GM23338 (cell line): ENCODE measurements around the gene ZNG1C. TPM values are rescaled to one million over a fixed set of nuclear protein-coding genes. Genes with fewer than 3 reads are reported as not detected.
"Not testable (repeated sequence)": the region's sequence is repeated elsewhere in the genome, so short reads cannot be mapped to it uniquely, and the experiment has no call there.

ENCODE experiments used
- ATAC-seq: fragments of 200-7000 bp; cut with Tn5 transposase; 3 replicates; pipeline ENCODE4 v1.9.1; 2020
- DNase-seq: peaks from one replicate; pipeline ENCODE4 v3.0.0-alpha.2; 2015; ENCODE audit warnings: low spot score
- H2AFZ ChIP-seq: fragments of 200-600 bp; sonication (generic); 2 replicates; pipeline ENCODE4 v1.8.0; 2016; ENCODE audit warnings: antibody characterized with exemption, mild to moderate bottlenecking, moderate library complexity
- H3F3A ChIP-seq: fragments of 200-600 bp; sonication (generic); replicated peaks from 2 replicates; pipeline ENCODE4 v1.8.0; 2017; ENCODE audit warnings: antibody characterized with exemption, mixed run types, low read depth
- H3K27ac ChIP-seq: fragments of 200-600 bp; sonication (generic); 2 replicates; pipeline ENCODE4 v1.6.1; 2016; ENCODE audit warnings: low read depth
- H3K27me3 ChIP-seq: fragments of 200-600 bp; sonication (generic); 2 replicates; pipeline ENCODE4 v1.8.0; 2016; ENCODE audit warnings: mild to moderate bottlenecking, mixed run types, moderate library complexity; ENCODE audit not compliant: insufficient read depth
- H3K36me3 ChIP-seq: fragments of 200-600 bp; sonication (generic); 2 replicates; pipeline ENCODE4 v1.8.0; 2016; ENCODE audit warnings: mild to moderate bottlenecking; ENCODE audit not compliant: insufficient read depth
- H3K4me1 ChIP-seq: fragments of 200-600 bp; sonication (generic); 2 replicates; pipeline ENCODE4 v1.8.0; 2016; ENCODE audit warnings: mild to moderate bottlenecking, moderate library complexity; ENCODE audit not compliant: insufficient read depth
- H3K4me2 ChIP-seq: fragments of 200-600 bp; sonication (generic); 2 replicates; pipeline ENCODE4 v1.7.1; 2017; ENCODE audit warnings: mixed run types
- H3K4me3 ChIP-seq: fragments of 200-600 bp; sonication (generic); 2 replicates; pipeline ENCODE4 v1.6.1; 2016; ENCODE audit warnings: mixed run types
- H3K79me2 ChIP-seq: fragments of 200-600 bp; sonication (generic); replicated peaks from 2 replicates; pipeline ENCODE4 v1.8.0; 2017; ENCODE audit warnings: mild to moderate bottlenecking; ENCODE audit not compliant: insufficient read depth
- H3K9me2 ChIP-seq: fragments of 200-600 bp; sonication (generic); 2 replicates; pipeline ENCODE4 v1.8.0; 2017; ENCODE audit not compliant: insufficient read depth
- H4K20me1 ChIP-seq: fragments of 200-600 bp; sonication (generic); replicated peaks from 2 replicates; pipeline ENCODE4 v1.8.0; 2017; ENCODE audit warnings: mild to moderate bottlenecking; ENCODE audit not compliant: insufficient read depth
- H3K27ac Mint-ChIP-seq: 2 replicates; pipeline ENCODE4 v1.8.0; 2020; ENCODE audit warnings: inconsistent platforms, mild to moderate bottlenecking, moderate library complexity, mixed read lengths
- H3K27me3 Mint-ChIP-seq: 3 replicates; pipeline ENCODE4 v1.8.0; 2022; ENCODE audit warnings: low read depth, mild to moderate bottlenecking, moderate library complexity, mixed read lengths, inconsistent platforms; ENCODE audit not compliant: insufficient read depth, poor library complexity
- H3K36me3 Mint-ChIP-seq: 3 replicates; pipeline ENCODE4 v1.8.0; 2021; ENCODE audit warnings: low read depth, mild to moderate bottlenecking, inconsistent platforms, moderate library complexity, mixed read lengths
- H3K4me1 Mint-ChIP-seq: 3 replicates; pipeline ENCODE4 v1.8.0; 2020; ENCODE audit warnings: mild to moderate bottlenecking, inconsistent platforms, mixed read lengths
- H3K4me3 Mint-ChIP-seq: 3 replicates; pipeline ENCODE4 v1.8.0; 2021; ENCODE audit warnings: moderate library complexity, mild to moderate bottlenecking, inconsistent platforms, mixed read lengths
- H3K9me3 Mint-ChIP-seq: 3 replicates; pipeline ENCODE4 v1.8.0; 2020; ENCODE audit warnings: moderate library complexity, mild to moderate bottlenecking, inconsistent platforms, mixed read lengths
- EZH2 ChIP-seq: fragments of 200-600 bp; sonication (generic); IDR thresholded peaks from one replicate; pipeline ENCODE4 v1.8.0; 2017; ENCODE audit warnings: antibody characterized with exemption, mild to moderate bottlenecking, low read depth; ENCODE audit not compliant: unreplicated experiment
- long read RNA-seq: library from polyadenylated mRNA; unstranded; transcript quantifications from one replicate; pipeline ENCODE4 v2.0.0, GENCODE V29; 2020; ENCODE audit not compliant: unreplicated experiment
- polyA plus RNA-seq: library from polyadenylated mRNA; unstranded; fragments of >200 nt; fragmentation: Nextera tagmentation; extraction: Ambion mirVana; gene quantifications from 2 replicates; pipeline ENCODE4 v1.2.1, GENCODE V29; 2016
- total RNA-seq: library from RNA; depleted of rRNA; stranded (reverse); fragments of >200 nt; shearing (Covaris generic); gene quantifications from 2 replicates; pipeline ENCODE4 v1.2.3, GENCODE V29; 2014; rRNA removed

ZNG1C gene
- total RNA-seq (17.4 and 23.4 TPM in 2 replicates), polyA plus RNA-seq (41.6 and 49.5 TPM in 2 replicates)
- long read RNA-seq, transcript CBWD3-206 (3 exons, 1,736 nt): major isoform, 5 of 14 reads
- long read RNA-seq, partial matches to known transcripts: 1 of 14 reads
- long read RNA-seq, other reads (novel, unspliced or antisense): 7 of 14 reads

DNA sequence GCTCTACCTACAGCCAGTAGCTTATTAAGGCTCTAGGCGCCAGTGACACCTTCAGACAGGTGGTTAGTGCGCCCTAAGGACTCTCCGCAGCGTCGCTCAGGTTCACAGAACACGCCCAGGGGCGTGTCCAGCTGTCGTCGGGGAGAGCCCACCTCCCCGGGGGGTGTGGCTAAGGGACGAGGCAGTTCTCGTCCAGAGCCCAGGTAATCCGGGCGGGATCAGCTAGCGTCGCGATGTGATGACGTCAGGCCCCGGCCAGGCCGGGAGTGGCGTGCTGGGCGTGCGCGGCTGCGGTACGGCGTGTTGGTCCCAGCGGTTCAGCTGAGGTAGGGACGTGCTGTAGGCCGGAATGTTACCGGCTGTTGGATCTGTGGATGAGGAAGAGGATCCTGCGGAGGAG lies at the start of gene ZNG1C:
Gene ZNG1C, plus strand, starts transcription at position 301 of the 400 bp plus-strand sequence. Its CDS starts 49 bp downstream, at position 350.
- DNase-seq, H3K9me2 ChIP-seq, H3K27ac Mint-ChIP-seq, ATAC-seq, H3K27me3 Mint-ChIP-seq, H3K36me3 ChIP-seq, H3K27ac ChIP-seq, H3K4me1 Mint-ChIP-seq, H3K4me3 Mint-ChIP-seq, H3F3A ChIP-seq, H3K9me3 Mint-ChIP-seq, H2AFZ ChIP-seq, H3K36me3 Mint-ChIP-seq, H3K79me2 ChIP-seq, H3K4me2 ChIP-seq, H3K27me3 ChIP-seq, H3K4me3 ChIP-seq, H3K4me1 ChIP-seq, H4K20me1 ChIP-seq: not testable (repeated sequence)

DNA sequence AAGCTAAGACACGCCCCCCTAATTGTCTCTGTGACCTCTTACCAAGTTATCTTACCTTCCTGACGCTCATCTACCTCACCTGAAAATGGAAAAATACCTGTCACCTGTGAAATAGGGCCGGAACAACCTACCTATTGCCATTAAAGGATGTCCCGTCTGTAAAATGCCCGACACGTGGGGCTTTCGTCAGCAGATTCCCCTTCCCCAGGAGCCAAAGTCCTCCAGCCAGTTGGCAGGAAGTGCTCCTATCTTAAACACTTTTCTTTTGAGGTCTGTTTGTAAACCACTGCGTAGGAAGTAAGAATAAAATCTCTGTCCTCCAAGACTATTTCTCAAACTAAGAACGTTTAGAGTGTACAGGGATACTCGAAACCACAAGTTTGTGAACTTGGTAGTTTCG lies 654 bp downstream of the ZNG1C start:
- H3K27ac Mint-ChIP-seq, DNase-seq, H3F3A ChIP-seq: not testable (repeated sequence)

DNA sequence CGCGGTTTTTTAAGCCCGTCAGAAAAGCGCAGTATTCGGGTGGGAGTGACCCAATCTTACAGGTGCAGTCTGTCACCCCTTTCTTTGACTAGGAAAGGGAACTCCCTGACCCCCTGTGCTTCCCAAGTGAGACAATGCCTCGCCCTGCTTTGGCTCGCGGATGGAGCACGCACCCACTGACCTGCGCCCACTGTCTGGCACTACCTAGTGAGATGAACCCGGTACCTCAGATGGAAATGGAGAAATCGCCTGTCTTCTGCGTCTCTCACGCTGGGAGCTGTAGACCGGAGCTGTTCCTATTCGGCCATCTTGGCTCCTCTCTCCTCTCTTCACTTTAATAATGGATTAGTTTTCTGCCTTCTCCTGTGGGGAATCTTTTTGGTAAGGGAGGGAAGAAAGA lies 39.3 kb downstream of the ZNG1C start:
- H3K4me3 Mint-ChIP-seq: peak overlapping the region; percentile 56; the same call in 2 of the 3 replicates
- not testable (repeated sequence) for ATAC-seq, H3K27ac ChIP-seq, H3K36me3 Mint-ChIP-seq, H3K27ac Mint-ChIP-seq, H3K27me3 ChIP-seq, H3F3A ChIP-seq, H3K4me1 Mint-ChIP-seq, DNase-seq, H3K79me2 ChIP-seq, H4K20me1 ChIP-seq, H3K9me2 ChIP-seq, H3K4me1 ChIP-seq, H3K36me3 ChIP-seq, H3K9me3 Mint-ChIP-seq, H2AFZ ChIP-seq, H3K27me3 Mint-ChIP-seq
- Histone ChIP-seq H3K4me2 (peak overlapping the region; percentile 51; the same call in 1 of the 2 replicates), H3K4me3 (peak overlapping the region; percentile 43)

More for the DNA sequence above, 654 bp downstream of the ZNG1C start:
- not testable (repeated sequence) for H3K4me3 ChIP-seq, H3K27ac ChIP-seq, H3K36me3 ChIP-seq, H3K4me2 ChIP-seq, H2AFZ ChIP-seq, H3K36me3 Mint-ChIP-seq, H3K79me2 ChIP-seq, H3K4me1 ChIP-seq, H3K27me3 ChIP-seq, H3K4me1 Mint-ChIP-seq, H3K27me3 Mint-ChIP-seq, H4K20me1 ChIP-seq, H3K9me3 Mint-ChIP-seq, H3K9me2 ChIP-seq, H3K4me3 Mint-ChIP-seq, ATAC-seq

DNA sequence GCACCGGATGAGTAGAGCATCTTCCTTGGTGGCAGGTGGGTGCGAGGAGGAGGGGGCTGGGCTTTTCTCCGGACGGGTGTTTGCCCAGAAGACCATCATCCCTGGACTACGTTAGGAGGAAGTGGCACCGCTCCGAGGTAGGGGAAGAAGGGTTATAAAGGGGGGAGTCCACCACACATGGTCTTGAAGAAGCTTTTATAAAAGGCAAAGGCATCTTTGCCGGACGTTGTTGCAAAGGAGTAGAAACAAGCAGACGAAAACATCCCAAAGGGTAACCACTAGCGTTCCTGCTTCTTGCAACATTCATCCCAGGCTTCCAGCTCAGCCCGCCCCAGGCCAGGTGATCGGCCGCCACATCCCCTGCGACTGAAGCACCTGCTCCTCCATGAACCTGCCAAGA lies 60.8 kb downstream of the ZNG1C start, which contains the start of gene FOXD4L3:
Gene FOXD4L3, plus strand, starts transcription at position 301 of the 400 bp plus-strand sequence. Its CDS starts 85 bp downstream, at position 386.
- H3K4me1 Mint-ChIP-seq, H3K4me2 ChIP-seq, H3K36me3 Mint-ChIP-seq, ATAC-seq, H3K4me3 ChIP-seq, H3K9me2 ChIP-seq, H4K20me1 ChIP-seq, H3F3A ChIP-seq, H3K27ac Mint-ChIP-seq, H2AFZ ChIP-seq, H3K9me3 Mint-ChIP-seq, H3K36me3 ChIP-seq, H3K79me2 ChIP-seq, H3K4me3 Mint-ChIP-seq, H3K27ac ChIP-seq, DNase-seq, H3K4me1 ChIP-seq: not testable (repeated sequence)
- H3K27me3 Mint-ChIP-seq: peaks cover 17% of the 10 kb centered on the region
- H3K27me3 ChIP-seq: peaks cover 40% of the 10 kb centered on the region
- TF ChIP-seq EZH2: peak; percentile 55

DNA sequence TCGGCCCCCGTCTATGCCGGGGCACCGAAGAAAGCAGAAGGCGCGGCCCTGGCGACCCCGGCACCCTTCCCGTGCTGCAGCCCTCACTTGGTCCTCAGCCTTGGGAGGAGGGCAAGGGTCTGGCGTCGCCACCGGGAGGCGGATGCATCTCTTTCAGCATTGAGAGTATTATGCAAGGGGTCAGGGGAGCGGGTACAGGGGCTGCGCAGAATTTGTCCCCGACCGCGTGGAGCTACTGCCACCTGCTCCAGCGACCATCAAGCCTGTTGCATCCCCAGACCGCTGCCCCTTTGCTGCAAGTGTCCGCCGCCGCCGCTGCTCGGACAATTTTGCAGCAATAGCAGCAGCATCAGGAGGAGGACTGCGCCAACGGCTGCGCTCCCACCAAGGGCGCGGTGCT lies 62.0 kb downstream of the ZNG1C start:
- not testable (repeated sequence) for H3K36me3 Mint-ChIP-seq, H3K36me3 ChIP-seq, H3K4me2 ChIP-seq, H4K20me1 ChIP-seq, H3K4me3 ChIP-seq, H3K4me1 ChIP-seq, H3K79me2 ChIP-seq, H3K4me1 Mint-ChIP-seq, H3K4me3 Mint-ChIP-seq, DNase-seq, H3K27ac Mint-ChIP-seq, H2AFZ ChIP-seq, H3K9me3 Mint-ChIP-seq, H3K27ac ChIP-seq, H3F3A ChIP-seq, H3K9me2 ChIP-seq
- H3K27me3 Mint-ChIP-seq: peaks cover 20% of the 10 kb centered on the region
- peaks cover 43% of the 10 kb centered on the region for H3K27me3 ChIP-seq
- peak; percentile 5; the same call in 1 of the 3 replicates for ATAC-seq
